IMR-90 (cell line): Measurements from ENCODE around the gene ORC1.

Experiments used
- CEBPB ChIP-seq: IDR thresholded peaks from 2 replicates; pipeline ENCODE4 v1.6.1; 2012; ENCODE audit warnings: low read depth, low read length, improper control_type of control experiment
- TF ChIP-seq, protein P1 (sequence below): conservative IDR thresholded peaks from 2 replicates; pipeline ENCODE4 v1.5.1; 2012; ENCODE audit warnings: mild to moderate bottlenecking, low read depth, low read length, improper control_type of control experiment

DNA sequence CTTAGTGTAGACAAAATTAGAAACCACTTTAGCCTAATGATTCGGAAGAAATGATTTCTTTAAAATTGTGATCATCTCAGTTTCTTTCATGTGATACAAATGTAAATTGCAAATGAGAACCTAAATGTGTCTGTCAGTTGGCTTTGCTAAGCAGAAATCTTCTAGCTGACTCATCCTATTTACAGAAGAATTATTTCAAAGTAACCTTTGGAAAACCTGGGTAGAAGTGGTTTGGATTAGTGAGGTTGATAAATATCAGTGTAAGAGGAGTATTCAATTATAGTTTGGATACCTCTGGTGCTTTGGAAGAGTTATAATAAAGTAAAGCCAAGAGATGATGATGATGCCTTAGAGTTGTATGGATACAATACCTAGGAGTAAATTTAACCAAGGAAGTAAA is 75.6 kb downstream of the ORC1 start:
- TF ChIP-seq, protein P1, sequence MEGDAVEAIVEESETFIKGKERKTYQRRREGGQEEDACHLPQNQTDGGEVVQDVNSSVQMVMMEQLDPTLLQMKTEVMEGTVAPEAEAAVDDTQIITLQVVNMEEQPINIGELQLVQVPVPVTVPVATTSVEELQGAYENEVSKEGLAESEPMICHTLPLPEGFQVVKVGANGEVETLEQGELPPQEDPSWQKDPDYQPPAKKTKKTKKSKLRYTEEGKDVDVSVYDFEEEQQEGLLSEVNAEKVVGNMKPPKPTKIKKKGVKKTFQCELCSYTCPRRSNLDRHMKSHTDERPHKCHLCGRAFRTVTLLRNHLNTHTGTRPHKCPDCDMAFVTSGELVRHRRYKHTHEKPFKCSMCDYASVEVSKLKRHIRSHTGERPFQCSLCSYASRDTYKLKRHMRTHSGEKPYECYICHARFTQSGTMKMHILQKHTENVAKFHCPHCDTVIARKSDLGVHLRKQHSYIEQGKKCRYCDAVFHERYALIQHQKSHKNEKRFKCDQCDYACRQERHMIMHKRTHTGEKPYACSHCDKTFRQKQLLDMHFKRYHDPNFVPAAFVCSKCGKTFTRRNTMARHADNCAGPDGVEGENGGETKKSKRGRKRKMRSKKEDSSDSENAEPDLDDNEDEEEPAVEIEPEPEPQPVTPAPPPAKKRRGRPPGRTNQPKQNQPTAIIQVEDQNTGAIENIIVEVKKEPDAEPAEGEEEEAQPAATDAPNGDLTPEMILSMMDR, result no peak
- TF ChIP-seq CEBPB, result no peak
